NCI-H1436 treated with DMSO at 0.1 percent for 48 hours (cell line): Measurements from ENCODE around the gene CCDC87.
"Not testable (repeated sequence)": the region's sequence is repeated elsewhere in the genome, so short reads cannot be mapped to it uniquely, and the experiment has no call there.

Experiments
- DNase-seq: peaks from one replicate; lab custom pipeline; 2025; lab: John Stamatoyannopoulos, UW

CCDC87 gene

GRCh38 chr11:66614073-66614472 lies 21.2 kb upstream of the CCDC87 start:
- DNase-seq, result no peak

DNA sequence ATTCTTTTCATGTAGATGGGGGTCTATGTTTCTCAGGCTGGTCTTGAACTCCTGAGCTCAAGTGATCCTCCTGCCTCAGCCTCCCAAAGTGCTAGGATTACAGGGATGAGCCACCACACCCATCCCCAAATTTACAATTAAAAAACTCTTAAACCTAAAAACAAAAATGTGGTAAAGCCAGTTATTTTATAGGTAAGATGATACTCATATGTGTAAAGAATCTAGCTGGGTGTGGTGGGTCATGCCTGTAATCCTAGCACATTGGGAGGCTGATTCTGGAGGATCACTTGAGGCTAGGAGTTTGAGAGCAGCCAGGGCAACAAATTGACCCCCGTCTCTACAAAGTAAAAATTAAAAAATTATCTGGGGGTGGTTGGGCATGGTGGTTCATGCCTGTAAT lies 19.6 kb upstream of the CCDC87 start:
- no peak for DNase-seq

GRCh38 chr11:66609721-66610617 lies 17.1 kb upstream of the CCDC87 start:
- no peak for DNase-seq

DNA sequence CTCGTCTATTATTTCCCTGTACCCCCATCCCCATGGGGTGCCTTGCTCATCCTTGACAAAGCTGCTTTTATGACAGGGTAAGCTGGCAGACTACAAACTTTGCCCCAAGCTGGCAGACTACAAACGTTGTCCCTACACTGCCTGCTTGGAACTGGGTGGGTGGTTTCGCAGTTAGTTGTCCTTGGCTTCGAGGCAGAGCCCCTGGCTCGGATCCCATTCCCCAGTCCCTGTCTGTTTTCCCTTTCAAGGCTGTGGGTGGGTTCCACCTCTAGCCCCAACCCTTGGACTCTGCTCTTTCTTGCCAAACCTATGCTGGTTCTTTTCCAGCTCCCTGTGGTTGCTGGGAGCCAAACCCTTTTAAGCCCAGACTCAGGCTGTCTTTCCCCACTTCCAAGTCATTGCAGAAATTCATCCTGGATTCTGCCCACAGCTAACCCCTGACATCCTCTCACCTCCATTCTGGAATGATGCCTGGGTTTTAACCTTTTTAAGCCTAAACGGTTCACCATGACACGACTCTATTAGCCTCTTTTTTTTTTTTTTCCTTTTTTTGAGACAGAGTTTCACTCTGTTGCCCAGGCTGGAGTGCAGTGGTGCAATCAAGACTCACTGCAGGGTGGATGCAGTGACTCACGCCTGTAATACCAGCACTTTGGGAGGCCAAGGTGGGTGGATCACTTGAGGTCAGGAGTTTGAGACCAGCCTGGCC lies 14.4 kb upstream of the CCDC87 start:
- DNase-seq, result no peak

GRCh38 chr11:66606608-66607007 lies 13.7 kb upstream of the CCDC87 start:
- DNase-seq, result not testable (repeated sequence)

- DNase-seq, result no peak
Observed at GRCh38 chr11:66604155-66604554, 11.3 kb upstream of the CCDC87 start.

- DNase-seq, result no peak
Observed at GRCh38 chr11:66603072-66603471, 10.2 kb upstream of the CCDC87 start.

DNA sequence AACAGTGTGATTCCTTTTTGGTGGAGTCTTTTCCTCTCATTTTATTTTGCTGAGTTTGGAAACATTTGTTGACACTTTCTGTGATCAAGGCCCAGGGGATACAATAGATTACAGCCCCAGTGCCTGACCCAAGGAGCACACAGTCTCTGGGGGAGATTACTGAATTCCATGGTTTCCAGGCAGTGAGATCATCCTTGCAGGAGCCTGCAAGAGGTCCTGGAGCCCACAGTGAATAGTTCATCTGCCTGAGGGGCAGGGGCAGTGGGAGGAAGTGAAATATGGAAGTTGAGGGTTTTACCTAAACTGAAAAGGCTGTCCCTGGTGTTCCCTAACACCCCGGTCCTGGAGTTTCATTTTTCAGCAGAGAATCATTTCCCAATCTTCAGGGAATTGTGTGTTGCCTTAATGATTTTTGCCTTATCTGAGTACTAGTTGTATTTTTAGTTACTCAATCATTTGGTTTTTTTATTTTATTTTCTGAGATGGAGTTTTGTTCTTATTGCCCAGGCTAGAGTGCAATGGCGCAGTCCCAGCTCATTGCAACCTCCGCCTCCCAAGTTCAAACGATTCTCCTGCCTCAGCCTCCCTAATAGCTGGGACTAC lies 7.9 kb upstream of the CCDC87 start:
- no peak for DNase-seq

- DNase-seq, result no peak
Observed at GRCh38 chr11:66600219-66600618, 7.4 kb upstream of the CCDC87 start.

GRCh38 chr11:66598993-66599392 lies 6.1 kb upstream of the CCDC87 start:
- DNase-seq, result no peak

- DNase-seq, result no peak
Observed at GRCh38 chr11:66595245-66595904, 2.5 kb upstream of the CCDC87 start.

- DNase-seq, result no peak
Observed at GRCh38 chr11:66593650-66594049, 787 bp upstream of the CCDC87 start.

DNA sequence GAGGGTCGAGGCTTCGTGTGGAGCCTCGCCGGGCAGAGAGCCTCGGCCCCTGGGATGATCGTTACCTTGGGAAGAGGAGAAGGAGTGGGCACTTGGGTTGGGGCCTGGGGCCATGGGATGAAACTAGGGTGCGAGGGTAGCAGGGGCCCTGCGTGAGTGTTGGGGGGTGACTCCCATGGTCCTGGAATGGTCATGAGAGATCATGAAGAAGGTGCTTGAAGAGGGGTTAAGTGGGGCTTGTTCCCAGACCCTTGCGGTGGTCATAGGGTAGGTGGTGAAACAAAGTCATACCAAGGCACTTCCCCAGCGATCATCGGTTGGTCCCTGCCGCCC lies 406 bp upstream of the CCDC87 start:
- DNase-seq, result no peak

GRCh38 chr11:66591175-66591574 lies 1.7 kb downstream of the CCDC87 start:
- DNase-seq, result no peak

DNA sequence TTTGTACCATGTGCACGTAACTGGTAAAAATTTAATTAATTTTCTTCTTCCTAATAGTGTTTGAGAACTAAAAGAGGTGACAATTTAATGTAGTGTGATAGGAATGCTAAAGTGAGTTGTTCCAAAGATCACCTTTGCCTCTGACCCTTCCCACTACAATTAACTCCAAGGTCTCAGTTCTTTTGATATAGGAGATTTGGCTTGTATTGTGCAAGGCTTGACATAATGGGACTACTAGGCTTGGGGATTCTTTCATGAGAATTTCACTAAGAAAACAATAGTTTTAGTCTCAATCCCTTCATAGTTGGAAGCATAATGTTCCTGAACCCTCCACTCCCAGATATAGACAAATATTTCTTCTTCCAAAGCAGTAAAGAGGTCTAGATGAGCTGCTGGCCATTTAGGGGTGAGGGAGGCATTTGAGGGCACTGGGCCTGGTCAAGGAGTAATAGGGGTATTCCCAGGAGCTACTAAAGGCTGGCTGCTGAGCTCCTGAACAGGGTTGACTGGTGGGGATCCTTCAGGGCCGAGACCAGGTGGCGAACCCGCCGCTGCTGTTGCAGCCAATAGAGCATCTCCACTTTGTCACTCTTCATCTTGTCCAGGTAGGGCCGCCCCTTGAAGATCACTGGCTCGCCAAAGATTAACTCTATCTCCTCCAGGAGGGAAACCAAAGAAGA lies 2.7 kb downstream of the CCDC87 start:
- DNase-seq, result no peak

DNA sequence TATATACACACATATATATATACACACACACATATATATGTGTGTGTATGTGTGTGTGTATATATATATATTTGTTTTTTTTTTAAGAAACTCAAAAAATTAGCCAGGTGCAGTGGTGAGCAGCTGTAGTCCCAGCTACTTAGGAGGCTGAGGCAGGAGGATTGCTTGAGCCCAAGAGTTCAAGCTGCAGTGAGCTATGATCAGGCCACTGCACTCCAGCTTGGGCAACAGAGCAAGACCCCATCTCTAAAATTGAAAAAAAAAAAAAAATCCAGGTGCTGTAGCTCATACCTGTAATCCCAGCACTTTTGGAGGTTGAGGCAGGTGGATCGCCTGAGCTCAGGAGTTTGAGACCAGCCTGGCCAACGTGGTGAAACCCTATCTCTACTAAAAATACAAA lies 3.5 kb downstream of the CCDC87 start:
- not testable (repeated sequence) for DNase-seq

- DNase-seq, result no peak
Observed at GRCh38 chr11:66586136-66586535, 6.7 kb downstream of the CCDC87 start.

DNA sequence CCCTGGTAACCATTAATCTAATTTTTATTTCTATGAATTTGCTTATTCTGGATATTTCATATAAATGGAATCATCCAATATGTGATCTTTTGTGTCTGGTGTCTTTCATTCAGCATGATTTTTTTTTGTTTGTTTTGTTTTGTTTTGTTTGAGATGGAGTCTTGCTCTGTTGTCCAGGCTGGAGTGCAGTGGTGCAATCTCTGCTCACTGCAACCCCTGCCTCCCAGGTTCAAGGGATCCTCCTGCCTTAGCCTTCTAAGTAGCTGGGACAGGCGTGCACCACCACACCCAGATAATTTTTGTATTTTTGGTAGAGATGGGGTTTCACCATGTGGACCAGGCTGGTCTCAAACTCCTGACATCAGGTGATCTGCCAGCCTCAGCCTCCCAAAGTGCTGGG lies 7.4 kb downstream of the CCDC87 start:
- DNase-seq, result not testable (repeated sequence)

DNA sequence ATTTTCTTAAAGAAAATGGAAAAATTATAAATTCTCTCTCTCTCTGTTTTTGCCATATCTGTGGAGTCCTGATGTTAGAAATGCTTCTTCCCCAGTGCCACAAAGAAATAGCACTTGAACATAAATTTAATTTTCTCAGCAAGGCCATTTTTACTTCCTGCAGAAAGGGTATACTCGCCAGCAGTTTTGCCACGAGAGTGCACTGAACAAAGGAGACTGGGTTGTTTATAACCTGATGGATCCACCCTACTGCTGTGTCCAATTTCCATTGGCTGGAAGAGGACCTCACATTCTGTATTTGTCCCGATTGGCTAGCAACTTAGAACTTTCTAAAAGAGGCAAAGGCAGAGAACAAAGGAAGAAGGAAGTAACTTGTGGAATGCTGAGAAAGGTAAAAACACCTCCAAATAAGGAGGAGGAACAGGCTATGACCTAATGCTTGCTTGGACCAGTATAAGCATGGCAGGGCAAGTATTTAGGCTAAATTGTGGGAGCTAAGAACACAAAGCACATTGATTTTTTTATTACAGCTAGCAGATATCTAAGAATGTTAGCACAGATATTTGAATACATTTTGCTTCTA lies 10.2 kb downstream of the CCDC87 start:
- DNase-seq, result not testable (repeated sequence)

GRCh38 chr11:66581261-66581660 lies 11.6 kb downstream of the CCDC87 start:
- DNase-seq, result no peak

DNA sequence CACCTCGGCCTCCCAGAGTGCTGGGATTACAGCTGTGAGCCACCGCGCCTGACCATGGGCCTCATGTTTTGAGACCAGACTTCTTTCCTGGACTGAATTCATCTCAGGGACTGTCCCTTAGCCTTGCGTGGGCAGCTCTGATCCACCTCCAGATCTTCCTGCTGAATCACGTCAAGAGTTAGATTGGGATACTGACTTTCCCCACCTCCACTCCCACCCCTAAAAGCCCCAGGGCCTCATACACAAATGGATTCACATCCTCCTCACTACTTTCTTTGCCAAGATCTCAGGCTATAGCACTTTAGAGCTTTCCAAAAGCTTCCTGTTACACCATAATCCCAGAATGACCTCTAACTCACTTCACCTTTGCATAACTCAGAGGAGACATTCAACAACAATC lies 12.1 kb downstream of the CCDC87 start:
- no peak for DNase-seq
